CD1c-positive myeloid dendritic cell (primary cell): Measurements from ENCODE around the gene ADAMTS18.
"Not testable (repeated sequence)": the region's sequence is repeated elsewhere in the genome, so short reads cannot be mapped to it uniquely, and the experiment has no call there.

ENCODE experiments used
- DNase-seq: peaks from one replicate; pipeline ENCODE4 v3.0.0-alpha.2; 2016; ENCODE audit errors: extremely low spot score

The ADAMTS18 gene, protein sequence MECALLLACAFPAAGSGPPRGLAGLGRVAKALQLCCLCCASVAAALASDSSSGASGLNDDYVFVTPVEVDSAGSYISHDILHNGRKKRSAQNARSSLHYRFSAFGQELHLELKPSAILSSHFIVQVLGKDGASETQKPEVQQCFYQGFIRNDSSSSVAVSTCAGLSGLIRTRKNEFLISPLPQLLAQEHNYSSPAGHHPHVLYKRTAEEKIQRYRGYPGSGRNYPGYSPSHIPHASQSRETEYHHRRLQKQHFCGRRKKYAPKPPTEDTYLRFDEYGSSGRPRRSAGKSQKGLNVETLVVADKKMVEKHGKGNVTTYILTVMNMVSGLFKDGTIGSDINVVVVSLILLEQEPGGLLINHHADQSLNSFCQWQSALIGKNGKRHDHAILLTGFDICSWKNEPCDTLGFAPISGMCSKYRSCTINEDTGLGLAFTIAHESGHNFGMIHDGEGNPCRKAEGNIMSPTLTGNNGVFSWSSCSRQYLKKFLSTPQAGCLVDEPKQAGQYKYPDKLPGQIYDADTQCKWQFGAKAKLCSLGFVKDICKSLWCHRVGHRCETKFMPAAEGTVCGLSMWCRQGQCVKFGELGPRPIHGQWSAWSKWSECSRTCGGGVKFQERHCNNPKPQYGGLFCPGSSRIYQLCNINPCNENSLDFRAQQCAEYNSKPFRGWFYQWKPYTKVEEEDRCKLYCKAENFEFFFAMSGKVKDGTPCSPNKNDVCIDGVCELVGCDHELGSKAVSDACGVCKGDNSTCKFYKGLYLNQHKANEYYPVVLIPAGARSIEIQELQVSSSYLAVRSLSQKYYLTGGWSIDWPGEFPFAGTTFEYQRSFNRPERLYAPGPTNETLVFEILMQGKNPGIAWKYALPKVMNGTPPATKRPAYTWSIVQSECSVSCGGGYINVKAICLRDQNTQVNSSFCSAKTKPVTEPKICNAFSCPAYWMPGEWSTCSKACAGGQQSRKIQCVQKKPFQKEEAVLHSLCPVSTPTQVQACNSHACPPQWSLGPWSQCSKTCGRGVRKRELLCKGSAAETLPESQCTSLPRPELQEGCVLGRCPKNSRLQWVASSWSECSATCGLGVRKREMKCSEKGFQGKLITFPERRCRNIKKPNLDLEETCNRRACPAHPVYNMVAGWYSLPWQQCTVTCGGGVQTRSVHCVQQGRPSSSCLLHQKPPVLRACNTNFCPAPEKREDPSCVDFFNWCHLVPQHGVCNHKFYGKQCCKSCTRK (N-terminal part only)

GRCh38 chr16:77434530-77435271 is at the start of gene ADAMTS18:
Gene ADAMTS18, minus strand, starts transcription at chr16:77435034. Its CDS starts 339 bp downstream, at chr16:77434695.
- DNase-seq, result no peak

DNA sequence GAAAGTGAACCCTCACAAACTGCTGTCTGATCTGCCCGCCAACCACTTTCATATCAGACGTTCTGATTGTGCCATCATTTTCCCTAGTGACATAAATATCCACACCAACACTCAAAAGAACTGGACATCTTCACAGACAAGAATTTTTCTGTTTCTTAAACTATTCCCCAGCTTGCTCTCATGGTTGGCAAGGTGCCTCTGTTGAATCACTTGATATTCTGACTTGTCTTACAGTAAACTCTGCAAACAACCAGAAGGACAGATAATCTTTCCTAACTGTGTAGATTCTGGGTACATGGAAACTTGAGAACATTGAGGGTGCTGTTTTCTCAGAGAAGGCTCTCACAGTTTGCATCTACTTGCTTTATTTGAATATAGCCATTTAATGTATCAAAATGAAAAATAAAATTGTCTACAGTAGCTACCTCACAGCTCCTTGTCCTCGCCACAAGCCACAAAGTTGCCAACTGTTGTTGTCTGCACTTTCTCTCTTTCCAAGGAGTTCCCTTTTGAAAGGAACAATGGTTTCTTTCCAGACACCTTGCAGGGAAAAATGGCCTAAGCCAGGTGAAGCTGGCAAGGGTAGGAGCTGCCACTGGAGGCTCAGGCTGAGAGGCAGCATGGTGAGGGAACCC is 46.0 kb upstream of the ADAMTS18 start:
- DNase-seq, result no peak

- DNase-seq, result no peak
These were observed 37.4 kb upstream of the ADAMTS18 start for GRCh38 chr16:77472262-77472661.

GRCh38 chr16:77470851-77471250 is 36.0 kb upstream of the ADAMTS18 start:
- no peak for DNase-seq

GRCh38 chr16:77469634-77470033 is 34.8 kb upstream of the ADAMTS18 start:
- DNase-seq, result no peak

- no peak for DNase-seq
These were observed 34.0 kb upstream of the ADAMTS18 start for GRCh38 chr16:77468831-77469230.

- no peak for DNase-seq
These were observed 33.0 kb upstream of the ADAMTS18 start for GRCh38 chr16:77467821-77468335.

DNA sequence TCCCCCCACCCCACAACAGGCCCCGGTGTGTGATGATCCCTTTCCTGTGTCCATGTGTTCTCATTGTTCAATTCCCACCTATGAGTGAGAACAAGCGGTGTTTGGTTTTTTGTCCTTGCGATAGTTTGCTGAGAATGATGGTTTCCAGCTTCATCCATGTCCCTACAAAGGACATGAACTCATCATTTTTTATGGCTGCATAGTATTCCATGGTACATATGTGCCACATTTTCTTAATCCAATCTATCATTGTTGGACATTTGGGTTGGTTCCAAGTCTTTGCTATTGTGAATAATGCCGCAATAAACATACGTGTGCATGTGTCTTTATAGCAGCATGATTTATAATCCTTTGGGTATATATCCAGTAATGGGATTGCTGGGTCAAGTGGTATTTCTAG is 28.8 kb upstream of the ADAMTS18 start:
- DNase-seq, result not testable (repeated sequence)

GRCh38 chr16:77462894-77463293 is 28.1 kb upstream of the ADAMTS18 start:
- DNase-seq, result no peak

DNA sequence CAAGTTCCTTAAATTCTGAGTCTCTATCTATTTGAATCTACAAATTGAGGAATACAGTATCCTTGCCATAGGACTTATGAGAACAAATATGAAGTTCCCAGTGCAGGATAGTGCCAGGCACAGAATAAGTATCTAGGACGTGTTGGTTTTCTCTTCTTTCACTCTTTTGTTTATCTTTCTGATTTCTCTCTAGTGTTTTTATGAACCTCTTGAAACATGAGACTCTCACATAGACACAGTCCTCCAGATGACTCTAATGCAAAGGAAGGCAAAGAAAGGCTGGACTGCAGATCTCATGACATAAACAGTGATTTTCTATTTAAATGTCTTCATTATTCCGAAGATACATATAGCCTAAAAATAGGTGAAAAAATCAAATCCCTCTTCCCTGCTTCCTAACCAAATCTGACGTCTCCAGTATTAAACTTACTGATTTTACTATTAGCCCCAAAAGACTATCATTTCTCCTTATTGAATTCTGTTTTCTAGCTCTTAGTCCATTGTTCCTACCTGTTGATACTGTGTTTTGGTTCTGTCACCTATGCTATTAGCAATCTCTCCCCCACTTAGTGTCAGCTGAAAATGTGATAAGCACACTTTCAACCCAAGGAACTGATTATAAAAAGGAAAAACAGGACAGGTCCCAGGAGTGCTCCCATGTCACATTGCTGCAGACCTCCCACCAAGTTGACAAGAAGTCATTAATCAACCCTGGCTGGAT is 24.9 kb upstream of the ADAMTS18 start:
- no peak for DNase-seq

GRCh38 chr16:77457046-77457445 is 22.2 kb upstream of the ADAMTS18 start:
- no peak for DNase-seq

GRCh38 chr16:77452243-77452642 is 17.4 kb upstream of the ADAMTS18 start:
- DNase-seq, result no peak

GRCh38 chr16:77450790-77451487 is 16.1 kb upstream of the ADAMTS18 start:
- no peak for DNase-seq

DNA sequence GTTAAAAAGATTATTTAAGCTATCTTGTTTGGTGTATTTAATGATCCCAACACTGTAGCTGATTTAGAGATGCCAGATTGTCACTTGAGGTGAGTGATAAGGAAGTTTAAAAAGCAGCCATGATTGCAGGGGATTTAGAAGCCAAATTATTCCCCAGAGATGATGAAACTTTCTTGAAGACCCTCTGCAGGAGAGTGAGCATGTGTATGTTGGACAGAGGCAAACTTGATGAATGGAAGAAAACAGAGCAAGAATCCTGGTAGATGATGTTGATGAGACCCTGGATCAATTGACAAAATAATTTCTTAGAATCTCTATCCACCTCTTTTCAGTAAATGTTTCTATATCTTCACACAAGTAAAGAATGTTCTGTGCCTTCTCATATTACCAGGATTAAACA is 14.4 kb upstream of the ADAMTS18 start:
- DNase-seq, result no peak

GRCh38 chr16:77445324-77445723 is 10.5 kb upstream of the ADAMTS18 start:
- no peak for DNase-seq

GRCh38 chr16:77444147-77444460 is 9.3 kb upstream of the ADAMTS18 start:
- DNase-seq, result no peak

GRCh38 chr16:77443357-77444146 is 8.7 kb upstream of the ADAMTS18 start:
- no peak for DNase-seq

GRCh38 chr16:77442078-77442477 is 7.2 kb upstream of the ADAMTS18 start:
- DNase-seq, result no peak

- DNase-seq, result no peak
These were observed 4.3 kb upstream of the ADAMTS18 start for GRCh38 chr16:77439106-77439505.
